BLaER1 treated with 17β-estradiol and CSF1 and Interleukin-3, amounts not matched to agents 10 nM and 100 nM (cell line): ENCODE results near the gene GSTP1.

ENCODE experiments used
- H3K27ac ChIP-seq, 11 experiments: shearing (Covaris generic); formaldehyde crosslinking; 2 replicates each; pipeline ENCODE4 v1.8.1; 2022
- H3K27me3 ChIP-seq, 11 experiments: shearing (Covaris generic); formaldehyde crosslinking; 2 replicates each; pipeline ENCODE4 v1.8.1; 2022
- H3K36me3 ChIP-seq, 11 experiments: shearing (Covaris generic); formaldehyde crosslinking; 2 replicates each; pipeline ENCODE4 v1.8.1; 2022
- H3K4me1 ChIP-seq, 10 experiments: shearing (Covaris generic); formaldehyde crosslinking; 2 replicates each; pipeline ENCODE4 v1.8.1; 2022
- H3K4me2 ChIP-seq, 11 experiments: shearing (Covaris generic); formaldehyde crosslinking; 2 replicates each; pipeline ENCODE4 v1.8.1; 2022
- H3K4me3 ChIP-seq, 10 experiments: shearing (Covaris generic); formaldehyde crosslinking; 2 replicates each; pipeline ENCODE4 v1.8.1; 2022
- H3K9ac ChIP-seq, 11 experiments: shearing (Covaris generic); formaldehyde crosslinking; 2 replicates each; pipeline ENCODE4 v1.8.1; 2022
- H3K9me3 ChIP-seq, 11 experiments: shearing (Covaris generic); formaldehyde crosslinking; replicated peaks in 1 of 11; 2 replicates each; pipeline ENCODE4 v1.8.1; 2022
- H4K20me1 ChIP-seq, 11 experiments: shearing (Covaris generic); formaldehyde crosslinking; 2 replicates each; pipeline ENCODE4 v1.8.1; 2022
- Cebpa-rat ChIP-seq, 11 experiments: shearing (Covaris generic); IDR thresholded peaks; 2 replicates each; pipeline ENCODE4 v1.8.1; 2022

The GSTP1 gene

DNA sequence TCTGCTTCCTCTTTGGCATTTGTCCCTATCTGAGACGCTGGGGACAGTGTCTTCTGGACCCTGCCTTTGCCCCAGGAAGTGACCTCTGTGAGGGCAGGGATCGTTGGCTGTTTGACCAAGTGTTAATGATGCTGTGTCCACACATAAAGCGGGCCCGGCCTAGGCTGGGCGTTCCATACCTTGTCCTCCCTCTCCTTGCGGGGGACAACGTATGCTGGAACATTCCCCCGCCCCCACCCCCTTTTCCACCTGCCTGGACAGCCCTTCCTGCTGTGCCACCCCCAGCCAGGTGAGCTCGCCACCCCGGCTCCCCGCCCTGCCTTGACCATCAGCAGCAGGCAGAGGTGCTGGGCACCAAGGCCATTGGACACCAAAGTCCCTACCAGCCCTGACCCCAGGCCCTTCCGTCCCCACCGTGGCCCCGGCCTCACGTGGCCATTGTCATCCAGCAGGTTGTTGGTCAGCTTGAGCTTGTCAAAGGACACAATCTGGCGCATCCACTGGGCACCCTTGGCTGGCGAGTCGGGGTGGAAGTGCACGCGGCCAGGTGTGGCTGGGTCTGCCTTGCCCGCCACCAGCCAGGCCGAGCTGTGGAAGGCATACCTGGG is 50.2 kb downstream of the GSTP1 start:
- Histone ChIP-seq H3K4me3 (no peak overlapping the region), H3K9ac (no peak overlapping the region), H3K4me2 (no peak overlapping the region), H4K20me1 (0 out of 22 replicates have a peak, but pooled peaks cover 0 to 3% (median 0%) of the 10 kb centered on the region in 11 experiments), H3K4me1 (peaks cover 10 to 32% (median 26%) of the 10 kb centered on the region in 10 experiments), H3K36me3 (no peaks in the 10 kb centered on the region), H3K27me3 (no peaks in the 10 kb centered on the region), H3K9me3 (no peaks in the 10 kb centered on the region), H3K27ac (no peak overlapping the region)
- TF ChIP-seq Cebpa-rat (IDR thresholded peaks at IDR 0.05) = no peak

DNA sequence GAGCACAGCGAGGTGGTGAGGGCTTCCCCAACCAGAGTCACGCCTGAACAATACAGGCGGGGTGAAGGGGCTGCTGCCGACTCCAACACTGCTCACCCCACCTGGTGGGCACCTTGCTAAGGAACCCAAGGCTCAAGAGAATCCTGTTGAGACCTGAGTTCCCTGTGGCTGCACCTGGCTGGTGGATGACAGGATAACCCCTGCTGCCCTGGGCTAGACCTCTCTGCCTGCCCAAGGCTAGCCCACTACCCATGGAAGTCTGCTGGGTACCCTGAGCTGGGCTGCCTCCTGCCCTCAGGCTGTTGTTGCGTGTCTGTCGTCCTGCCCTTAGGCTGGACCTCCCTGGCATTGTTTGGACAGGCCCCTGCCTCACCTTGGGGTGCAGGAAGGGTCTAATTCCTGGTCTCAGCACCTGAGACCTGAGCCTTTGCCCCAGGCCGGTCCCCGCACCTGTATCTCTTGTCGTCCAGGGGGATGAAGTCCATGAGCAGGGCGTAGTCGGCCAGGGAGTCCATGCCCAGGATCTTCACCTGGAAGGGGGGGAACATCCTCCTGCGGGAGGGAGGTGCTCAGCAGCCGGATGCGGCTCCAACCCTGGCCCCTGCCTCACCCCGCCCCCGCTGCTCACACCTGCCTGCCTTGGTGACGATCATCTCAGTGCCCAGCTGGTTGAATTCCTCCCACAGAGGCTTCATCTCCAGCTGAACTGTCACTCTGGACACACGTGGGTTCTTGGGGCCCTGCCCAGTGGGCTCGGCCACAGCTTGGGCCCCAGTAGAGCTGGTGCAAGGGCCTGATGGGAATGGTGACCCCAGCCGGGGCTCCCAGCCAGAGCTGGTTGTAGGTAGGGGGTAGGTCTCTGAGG is 51.0 kb downstream of the GSTP1 start:
- Histone ChIP-seq H3K9me3 (no peaks in the 10 kb centered on the region), H4K20me1 (0 out of 22 replicates have a peak, but pooled peaks cover 0 to under 1% (median 0%) of the 10 kb centered on the region in 11 experiments), H3K27ac (no peak overlapping the region), H3K36me3 (no peaks in the 10 kb centered on the region), H3K4me3 (no peak overlapping the region), H3K27me3 (no peaks in the 10 kb centered on the region), H3K4me2 (no peak overlapping the region), H3K9ac (no peak overlapping the region), H3K4me1 (peaks cover 10 to 26% (median 20%) of the 10 kb centered on the region in 10 experiments)
- no peak for TF ChIP-seq Cebpa-rat (IDR thresholded peaks at IDR 0.05)

DNA sequence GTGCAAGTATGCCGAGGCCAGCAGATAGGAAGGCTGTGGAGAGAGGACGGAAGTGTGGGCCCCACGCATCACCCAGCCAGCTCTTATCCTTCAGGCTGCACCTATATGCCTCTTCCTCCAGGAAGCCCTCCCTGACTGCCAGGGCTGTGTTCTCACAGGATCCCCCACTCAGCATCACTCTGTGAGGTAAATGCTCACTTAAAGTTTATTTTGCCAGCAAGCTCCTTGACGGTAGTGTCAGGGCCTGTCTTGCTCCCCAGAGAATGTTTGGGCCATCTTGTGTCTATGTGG is 51.6 kb downstream of the GSTP1 start:
- Histone ChIP-seq H3K9me3 (no peaks in the 10 kb centered on the region), H3K4me3 (no peak overlapping the region), H3K4me2 (no peak overlapping the region), H4K20me1 (no peaks in the 10 kb centered on the region), H3K4me1 (peaks cover 10 to 24% (median 19%) of the 10 kb centered on the region in 10 experiments), H3K36me3 (no peaks in the 10 kb centered on the region), H3K9ac (no peak overlapping the region), H3K27ac (no peak overlapping the region), H3K27me3 (no peaks in the 10 kb centered on the region)
- TF ChIP-seq Cebpa-rat (IDR thresholded peaks at IDR 0.05) = no peak
